CD4-positive, alpha-beta T cell (primary cell): ENCODE results near the gene GSC. TPM values are rescaled to one million over a fixed set of nuclear protein-coding genes. Genes with fewer than 3 reads are reported as not detected.

Source experiments
- ATAC-seq: fragments of 200-7000 bp; cut with Tn5 transposase; one replicate; pipeline ENCODE4 v1.10.0; 2022; ENCODE audit warnings: mild to moderate bottlenecking; ENCODE audit not compliant: poor library complexity
- CTCF ChIA-PET: fragments of 350-600 bp; sonication (Branson Sonifier 250); formaldehyde crosslinking; loops from one replicate; lab custom pipeline; 2021; ENCODE audit warnings: antibody characterized with exemption, inconsistent platforms; lab: Charles Lee
- POLR2A ChIA-PET: fragments of 350-600 bp; sonication (Branson Sonifier 250); formaldehyde crosslinking; loops from one replicate; lab custom pipeline; 2021; ENCODE audit warnings: antibody characterized with exemption, inconsistent platforms; lab: Charles Lee
- DNase-seq, 14 experiments: peaks; one replicate each; pipeline ENCODE4 v3.0.0-alpha.2; 2013 to 2020; ENCODE audit warnings: mixed read lengths in 2 of 14
- H3K27ac ChIP-seq, 2 donors: one replicate each; pipeline versions ENCODE4 v1.5.1 to v1.7.0; 2013; ENCODE audit warnings: low read length in 2 of 2, low read depth in 1 of 2, mild to moderate bottlenecking in 1 of 2
- H3K27me3 ChIP-seq, 2 experiments: 1 replicate in 1 of 2; 2 replicates in 1 of 2; pipeline versions ENCODE4 v1.6.1 to v1.7.0; 2013; ENCODE audit warnings: low read length in 2 of 2, control low read depth in 1 of 2, mild to moderate bottlenecking in 1 of 2, moderate library complexity in 1 of 2; ENCODE audit not compliant: insufficient read depth in 2 of 2, control insufficient read depth in 1 of 2
- H3K36me3 ChIP-seq: one replicate; pipeline ENCODE4 v1.6.1; 2013; ENCODE audit warnings: low read length, control low read depth; ENCODE audit not compliant: insufficient read depth
- H3K4me1 ChIP-seq: one replicate; pipeline ENCODE4 v1.6.1; 2013; ENCODE audit warnings: low read length, control low read depth; ENCODE audit not compliant: insufficient read depth
- H3K4me3 ChIP-seq: one replicate; pipeline ENCODE4 v1.5.1; 2013; ENCODE audit warnings: mild to moderate bottlenecking, low read length, moderate library complexity
- H3K9me3 ChIP-seq, 2 experiments: 1 replicate in 1 of 2; 2 replicates in 1 of 2; pipeline versions ENCODE4 v1.6.1 to v1.7.0; 2013; ENCODE audit warnings: low read length in 2 of 2, mild to moderate bottlenecking in 2 of 2, control low read depth in 1 of 2, moderate library complexity in 1 of 2; ENCODE audit not compliant: control insufficient read depth in 1 of 2, insufficient read depth in 1 of 2
- H3K27ac Mint-ChIP-seq: one replicate; pipeline ENCODE4 v1.8.0; 2020; ENCODE audit warnings: mixed read lengths
- H3K27me3 Mint-ChIP-seq: one replicate; pipeline ENCODE4 v1.8.0; 2021; ENCODE audit warnings: mixed read lengths
- H3K36me3 Mint-ChIP-seq: one replicate; pipeline ENCODE4 v1.8.0; 2021; ENCODE audit warnings: low read depth, mixed read lengths
- H3K4me1 Mint-ChIP-seq: one replicate; pipeline ENCODE4 v1.8.0; 2021; ENCODE audit warnings: low read depth, mixed read lengths
- H3K4me3 Mint-ChIP-seq: one replicate; pipeline ENCODE4 v1.8.0; 2020; ENCODE audit warnings: mild to moderate bottlenecking, mixed read lengths
- H3K9me3 Mint-ChIP-seq: one replicate; pipeline ENCODE4 v1.8.0; 2020; ENCODE audit warnings: mixed read lengths
- intact Hi-C, 2 experiments: fragments of 100-400 bp; cut with DNase I in 1 of 2; cut with micrococcal nuclease in 1 of 2; formaldehyde crosslinking; loops; one replicate each; pipeline versions ENCODE4 v1.15.1 to v1.9.0; 2023 to 2025; cut with DNase I, micrococcal nuclease
- total RNA-seq, 174 experiments: library from RNA in 2 of 174; stranded (reverse) in 2 of 174; gene quantifications; one replicate each; pipeline ENCODE4 v1.2.3 and lab custom pipeline; 2021 to 2026
- TF ChIP-seq, protein P1 (sequence below): fragments of 200-600 bp; IDR thresholded peaks from one replicate; pipeline ENCODE4 v1.8.0; 2022; ENCODE audit warnings: antibody characterized with exemption, mild to moderate bottlenecking

The GSC gene
- total RNA-seq, 2 experiments from 2014 or later: not detected

DNA sequence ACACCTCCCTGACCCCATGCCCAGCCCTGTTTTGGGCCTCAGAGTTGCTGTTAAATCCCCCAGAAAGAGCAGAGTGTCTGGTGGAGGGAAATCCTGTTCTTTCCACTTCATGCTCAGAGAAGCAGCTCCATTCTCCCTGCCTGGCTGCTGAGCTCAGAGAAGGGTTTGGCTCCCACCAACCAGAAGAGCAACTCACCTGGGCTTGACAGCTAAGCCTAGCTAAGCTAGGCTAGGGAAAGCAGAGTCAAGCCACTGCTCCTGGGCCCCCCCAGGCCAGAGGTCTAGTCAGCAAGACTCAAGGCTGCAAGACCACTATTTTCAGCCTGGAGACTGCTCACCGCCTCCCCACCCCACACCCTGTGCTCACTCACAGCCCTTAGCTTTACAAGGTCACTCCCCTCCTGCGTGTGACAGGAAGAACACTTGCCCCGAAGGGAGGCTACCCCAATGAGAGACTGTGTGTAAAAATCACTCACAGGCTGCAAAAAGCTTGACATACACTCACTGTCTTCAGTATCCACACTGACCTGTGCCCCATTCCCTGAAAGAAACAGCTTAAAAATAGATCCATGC is 13.5 kb downstream of the GSC start:
- Histone ChIP-seq H3K27ac (no peak overlapping the region), H3K36me3 (no peaks in the 10 kb centered on the region), H3K4me3 (no peak overlapping the region), H3K27me3 (peaks cover under 1 to 7% of the 10 kb centered on the region in 2 experiments), H3K9me3 (no peaks in the 10 kb centered on the region), H3K4me1 (no peaks in the 10 kb centered on the region)
- no peak overlapping the region for H3K27ac Mint-ChIP-seq
- no peak for DNase-seq
- CTCF ChIA-PET: interaction anchor here (0.6 kb wide), 1 partner anchor 12 kb away, joined by 3 read pairs; no protein-coding TSS in a partner anchor
- no peaks in the 10 kb centered on the region for H3K4me1 Mint-ChIP-seq
- intact Hi-C loops: no loop called here
- no peak overlapping the region for H3K4me3 Mint-ChIP-seq
- H3K27me3 Mint-ChIP-seq: peaks cover 24% of the 10 kb centered on the region
- H3K36me3 Mint-ChIP-seq: no peaks in the 10 kb centered on the region
- POLR2A ChIA-PET: no interaction called here
- ATAC-seq: no peak
- no peaks in the 10 kb centered on the region for H3K9me3 Mint-ChIP-seq
- TF ChIP-seq, protein P1, sequence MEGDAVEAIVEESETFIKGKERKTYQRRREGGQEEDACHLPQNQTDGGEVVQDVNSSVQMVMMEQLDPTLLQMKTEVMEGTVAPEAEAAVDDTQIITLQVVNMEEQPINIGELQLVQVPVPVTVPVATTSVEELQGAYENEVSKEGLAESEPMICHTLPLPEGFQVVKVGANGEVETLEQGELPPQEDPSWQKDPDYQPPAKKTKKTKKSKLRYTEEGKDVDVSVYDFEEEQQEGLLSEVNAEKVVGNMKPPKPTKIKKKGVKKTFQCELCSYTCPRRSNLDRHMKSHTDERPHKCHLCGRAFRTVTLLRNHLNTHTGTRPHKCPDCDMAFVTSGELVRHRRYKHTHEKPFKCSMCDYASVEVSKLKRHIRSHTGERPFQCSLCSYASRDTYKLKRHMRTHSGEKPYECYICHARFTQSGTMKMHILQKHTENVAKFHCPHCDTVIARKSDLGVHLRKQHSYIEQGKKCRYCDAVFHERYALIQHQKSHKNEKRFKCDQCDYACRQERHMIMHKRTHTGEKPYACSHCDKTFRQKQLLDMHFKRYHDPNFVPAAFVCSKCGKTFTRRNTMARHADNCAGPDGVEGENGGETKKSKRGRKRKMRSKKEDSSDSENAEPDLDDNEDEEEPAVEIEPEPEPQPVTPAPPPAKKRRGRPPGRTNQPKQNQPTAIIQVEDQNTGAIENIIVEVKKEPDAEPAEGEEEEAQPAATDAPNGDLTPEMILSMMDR: no peak

DNA sequence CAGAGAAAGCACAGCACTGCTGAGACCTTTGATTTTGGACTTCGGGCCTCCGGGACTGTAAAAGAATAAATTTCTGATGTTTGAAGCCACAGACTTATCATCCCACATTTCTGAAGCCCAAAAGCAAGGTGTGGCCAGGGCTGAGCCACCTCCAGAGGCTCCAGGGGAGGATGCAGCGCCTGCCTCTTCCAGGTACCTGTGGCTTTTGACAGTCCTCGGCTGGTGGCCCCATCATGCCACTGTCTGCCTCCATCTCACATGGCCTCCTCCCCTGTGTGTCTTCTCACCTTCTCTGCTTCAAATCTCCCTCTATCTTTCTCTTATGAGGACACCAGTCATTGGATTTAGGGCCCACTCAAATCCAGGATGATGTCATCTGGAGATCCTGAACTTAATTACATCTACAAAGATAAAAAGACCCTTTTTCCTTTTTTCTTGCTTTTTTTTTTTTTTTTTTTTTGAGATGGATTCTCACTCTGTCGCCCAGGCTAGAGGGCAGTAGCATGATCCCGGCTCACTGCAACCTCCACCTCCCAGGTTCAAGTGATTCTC is 15.4 kb downstream of the GSC start:
- no peak for DNase-seq
- no peak overlapping the region for H3K27ac ChIP-seq
- no peaks in the 10 kb centered on the region for H3K36me3 ChIP-seq
- H3K4me1 ChIP-seq: no peaks in the 10 kb centered on the region
- TF ChIP-seq, protein P1: no peak
- H3K4me3 ChIP-seq: no peak overlapping the region
- CTCF ChIA-PET: no interaction called here
- no peaks in the 10 kb centered on the region for H3K9me3 ChIP-seq
- intact Hi-C loops: no loop called here
- POLR2A ChIA-PET: no interaction called here
- no peaks in the 10 kb centered on the region for H3K9me3 Mint-ChIP-seq
- no peaks in the 10 kb centered on the region for H3K4me1 Mint-ChIP-seq
- ATAC-seq: no peak
- H3K27ac Mint-ChIP-seq: no peak overlapping the region
- H3K27me3 Mint-ChIP-seq: peaks cover 17% of the 10 kb centered on the region
- no peaks in the 10 kb centered on the region for H3K36me3 Mint-ChIP-seq
- no peak overlapping the region for H3K4me3 Mint-ChIP-seq
- H3K27me3 ChIP-seq: no peaks in the 10 kb centered on the region

GRCh38 chr14:94752591-94753436 is 17.1 kb downstream of the GSC start:
- H3K4me3 ChIP-seq: no peak overlapping the region
- Mint-ChIP-seq H3K4me1 (no peaks in the 10 kb centered on the region), H3K4me3 (no peak overlapping the region), H3K27ac (no peak overlapping the region), H3K27me3 (peaks cover 14% of the 10 kb centered on the region), H3K36me3 (no peaks in the 10 kb centered on the region), H3K9me3 (no peaks in the 10 kb centered on the region)
- intact Hi-C loops: no loop called here
- no peaks in the 10 kb centered on the region for H3K27me3 ChIP-seq
- H3K4me1 ChIP-seq: no peaks in the 10 kb centered on the region
- no peak overlapping the region for H3K27ac ChIP-seq
- TF ChIP-seq, protein P1: no peak
- DNase-seq (no peak), ATAC-seq (no peak)
- CTCF ChIA-PET: no interaction called here
- no peaks in the 10 kb centered on the region for H3K36me3 ChIP-seq
- H3K9me3 ChIP-seq: no peaks in the 10 kb centered on the region
- POLR2A ChIA-PET: no interaction called here
